Measurements from ENCODE around the gene FBXO21. TPM values are rescaled to one million over a fixed set of nuclear protein-coding genes. Genes with fewer than 3 reads are reported as not detected.
"Not testable (repeated sequence)": the region's sequence is repeated elsewhere in the genome, so short reads cannot be mapped to it uniquely, and the experiment has no call there.

The FBXO21 gene
- total RNA-seq, 2 experiments from 2014 or later: 25.2 to 25.9 TPM

DNA sequence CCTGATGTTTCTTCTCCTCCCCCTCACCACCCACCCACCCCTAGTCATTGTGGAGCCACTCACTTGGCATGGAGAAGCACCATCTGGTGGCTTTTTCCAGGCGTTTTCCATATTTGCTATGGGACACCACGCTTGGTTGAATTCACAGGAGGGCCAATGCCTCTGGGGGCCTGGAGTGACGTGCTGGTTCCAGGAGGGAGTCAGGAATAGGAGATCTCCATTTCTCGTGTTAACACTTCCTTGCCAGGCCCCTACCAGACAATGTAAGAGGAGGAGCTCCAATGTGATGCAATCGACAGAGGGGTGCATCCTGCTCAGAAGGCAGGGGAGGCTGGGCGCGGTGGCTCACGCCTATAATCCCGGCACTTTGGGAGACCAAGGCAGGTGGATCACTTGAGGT lies 69.5 kb downstream of the FBXO21 start:
- H3K4me3 Mint-ChIP-seq: no peak overlapping the region

DNA sequence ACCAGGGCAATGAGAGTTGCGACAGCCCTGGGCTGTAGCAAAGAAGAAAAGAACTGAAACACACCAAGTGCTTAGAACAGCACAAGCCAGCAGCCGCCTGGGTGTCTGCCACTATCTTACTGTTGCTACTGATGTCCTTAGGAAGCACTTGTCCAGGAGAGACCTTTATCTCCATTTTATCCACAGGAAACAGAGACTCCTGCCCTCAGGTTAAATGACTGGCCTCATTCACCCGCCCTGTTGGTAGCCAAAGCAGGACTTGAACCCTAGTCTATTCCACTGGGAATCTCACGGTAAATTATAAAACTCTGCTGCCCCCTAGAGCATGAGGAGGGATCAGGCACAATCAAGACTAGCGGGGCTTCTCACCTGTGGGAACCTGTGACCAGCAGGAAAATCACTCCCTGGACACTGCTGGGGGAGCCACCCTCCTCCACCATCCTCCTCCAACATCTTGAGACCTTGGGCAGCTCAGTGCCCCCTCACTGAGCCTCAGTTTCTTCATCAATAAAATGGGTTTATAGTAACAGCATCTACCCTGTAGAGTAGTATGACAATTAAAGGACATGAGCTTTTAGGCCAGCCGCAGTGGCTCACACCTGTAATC lies 70.6 kb downstream of the FBXO21 start:
- Mint-ChIP-seq H3K27me3 (no peaks in the 10 kb centered on the region), H3K36me3 (ENCODE audit: low read depth) (no peaks in the 10 kb centered on the region), H3K4me3 (no peak overlapping the region), H3K27ac (no peak overlapping the region), H3K9me3 (no peaks in the 10 kb centered on the region), H3K4me1 (no peaks in the 10 kb centered on the region)
- peak; percentile 45 for DNase-seq
- POLR2A ChIA-PET: no interaction called here
- CTCF ChIA-PET: interaction anchor here (0.7 to 1.6 kb wide), 11 partner anchors 8 to 128 kb away, joined by 3 to 6 read pairs (median 3); partner anchors contain the start of gene TESC

More for the DNA sequence above, 69.5 kb downstream of the FBXO21 start:
- Mint-ChIP-seq H3K27ac (no peak overlapping the region), H3K27me3 (no peaks in the 10 kb centered on the region), H3K4me1 (no peaks in the 10 kb centered on the region), H3K36me3 (ENCODE audit: low read depth) (no peaks in the 10 kb centered on the region), H3K9me3 (no peaks in the 10 kb centered on the region)
- ChIA-PET POLR2A (no interaction called here), CTCF (interaction anchor here (0.6 to 1.6 kb wide), 10 partner anchors 9 to 1153 kb away, joined by 3 to 6 read pairs (median 4); partner anchors contain the start of gene TESC)
- no peak for DNase-seq

DNA sequence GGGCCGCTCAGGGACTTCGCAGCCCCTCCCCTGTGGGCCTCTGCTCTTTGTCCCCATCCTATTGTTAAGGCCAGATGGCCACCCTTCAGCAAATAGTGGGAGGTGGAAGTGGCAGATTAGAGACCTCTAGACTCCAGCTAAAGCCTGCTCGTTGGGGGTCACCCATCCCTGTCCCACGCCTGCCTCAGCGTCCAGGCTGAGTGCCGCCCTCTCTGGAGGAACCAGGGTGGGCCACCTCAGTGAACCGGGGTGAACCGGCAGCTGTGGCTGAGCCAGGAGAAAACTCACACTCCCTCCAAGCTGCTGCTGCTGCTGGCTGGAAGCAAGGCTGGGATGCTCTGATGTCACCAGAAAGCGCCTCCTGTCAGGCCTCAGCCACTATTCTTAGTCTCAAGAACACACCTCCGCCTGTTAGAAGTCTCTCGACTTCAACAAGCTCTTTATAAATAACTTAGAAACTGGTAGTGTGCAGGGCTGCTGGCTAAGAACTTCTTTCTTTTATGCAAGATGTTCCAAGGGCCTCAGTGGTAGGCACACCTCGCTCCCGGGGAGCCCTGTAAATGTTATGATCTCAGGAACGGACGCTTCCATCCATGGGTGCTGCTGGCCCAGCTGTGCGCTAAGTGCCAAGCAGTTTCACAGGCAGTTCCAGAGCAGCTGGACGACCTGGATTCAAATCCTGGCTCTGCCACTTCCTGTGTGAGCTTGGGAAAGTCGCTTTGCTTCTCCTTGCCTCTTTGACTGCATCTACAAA lies 71.3 kb downstream of the FBXO21 start:
- no peak overlapping the region for H3K4me3 Mint-ChIP-seq
- no peak overlapping the region for H3K27ac Mint-ChIP-seq
- H3K27me3 Mint-ChIP-seq: no peaks in the 10 kb centered on the region
- CTCF ChIA-PET: interaction anchor here (0.7 to 1.4 kb wide), 4 partner anchors 8 to 138 kb away, joined by 3 to 5 read pairs (median 3); no protein-coding TSS in a partner anchor
- H3K4me1 Mint-ChIP-seq: no peaks in the 10 kb centered on the region
- DNase-seq: no peak
- no peaks in the 10 kb centered on the region for H3K36me3 Mint-ChIP-seq (ENCODE audit: low read depth)
- POLR2A ChIA-PET: no interaction called here
- no peaks in the 10 kb centered on the region for H3K9me3 Mint-ChIP-seq

DNA sequence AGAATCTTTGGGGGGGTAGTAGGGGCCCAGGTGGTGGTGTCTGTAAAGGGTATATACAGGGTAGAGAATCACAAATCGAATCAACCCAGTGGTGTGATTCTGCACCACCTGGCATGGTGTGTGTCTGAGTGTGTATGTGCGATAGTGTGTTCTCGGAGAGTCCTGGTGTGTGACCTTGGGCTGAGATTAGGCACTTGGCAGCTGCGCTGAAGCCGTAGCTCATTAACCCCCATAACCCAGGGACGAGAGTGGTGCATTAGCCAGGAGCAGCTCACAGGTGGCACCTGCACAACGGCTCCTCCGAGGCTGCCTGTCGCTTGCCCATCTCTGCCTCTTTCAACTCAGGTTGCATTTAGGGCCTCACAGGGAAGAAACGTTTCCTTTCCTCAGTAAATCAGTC lies 75.5 kb downstream of the FBXO21 start:
- Mint-ChIP-seq H3K4me1 (no peaks in the 10 kb centered on the region), H3K27ac (no peak overlapping the region), H3K9me3 (no peaks in the 10 kb centered on the region), H3K4me3 (no peak overlapping the region), H3K27me3 (peaks cover 3% of the 10 kb centered on the region), H3K36me3 (ENCODE audit: low read depth) (no peaks in the 10 kb centered on the region)
- CTCF ChIA-PET: interaction anchor here (0.7 to 1.1 kb wide), 3 partner anchors 8 to 88 kb away, joined by 3 read pairs; no protein-coding TSS in a partner anchor
- DNase-seq: no peak
- POLR2A ChIA-PET: no interaction called here

DNA sequence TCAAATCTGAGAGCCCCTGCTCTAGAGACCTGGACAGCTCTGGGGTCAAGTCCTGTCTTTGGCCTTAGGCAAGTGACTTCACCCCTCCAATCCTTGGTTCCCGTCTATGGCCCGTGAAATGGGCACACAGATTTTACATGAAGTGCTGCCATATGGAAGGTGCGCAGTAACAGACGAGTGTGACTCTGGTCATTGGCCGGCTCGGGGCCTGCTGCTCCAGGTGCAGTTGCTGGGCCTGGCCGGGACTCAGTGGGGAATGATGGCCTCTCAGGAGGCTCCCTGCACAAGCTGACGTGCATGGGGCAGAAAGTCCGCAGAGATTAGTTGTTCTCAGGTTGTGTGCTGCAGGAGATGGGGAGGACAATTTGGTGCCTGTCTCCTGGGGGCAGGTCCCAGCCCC lies 77.0 kb downstream of the FBXO21 start:
- H3K4me3 Mint-ChIP-seq: no peak overlapping the region
- no peaks in the 10 kb centered on the region for H3K9me3 Mint-ChIP-seq
- peaks cover 3% of the 10 kb centered on the region for H3K27me3 Mint-ChIP-seq
- H3K27ac Mint-ChIP-seq: no peak overlapping the region
- ChIA-PET POLR2A (no interaction called here), CTCF (no interaction called here)
- DNase-seq: no peak
- H3K36me3 Mint-ChIP-seq (ENCODE audit: low read depth): no peaks in the 10 kb centered on the region
- no peaks in the 10 kb centered on the region for H3K4me1 Mint-ChIP-seq

DNA sequence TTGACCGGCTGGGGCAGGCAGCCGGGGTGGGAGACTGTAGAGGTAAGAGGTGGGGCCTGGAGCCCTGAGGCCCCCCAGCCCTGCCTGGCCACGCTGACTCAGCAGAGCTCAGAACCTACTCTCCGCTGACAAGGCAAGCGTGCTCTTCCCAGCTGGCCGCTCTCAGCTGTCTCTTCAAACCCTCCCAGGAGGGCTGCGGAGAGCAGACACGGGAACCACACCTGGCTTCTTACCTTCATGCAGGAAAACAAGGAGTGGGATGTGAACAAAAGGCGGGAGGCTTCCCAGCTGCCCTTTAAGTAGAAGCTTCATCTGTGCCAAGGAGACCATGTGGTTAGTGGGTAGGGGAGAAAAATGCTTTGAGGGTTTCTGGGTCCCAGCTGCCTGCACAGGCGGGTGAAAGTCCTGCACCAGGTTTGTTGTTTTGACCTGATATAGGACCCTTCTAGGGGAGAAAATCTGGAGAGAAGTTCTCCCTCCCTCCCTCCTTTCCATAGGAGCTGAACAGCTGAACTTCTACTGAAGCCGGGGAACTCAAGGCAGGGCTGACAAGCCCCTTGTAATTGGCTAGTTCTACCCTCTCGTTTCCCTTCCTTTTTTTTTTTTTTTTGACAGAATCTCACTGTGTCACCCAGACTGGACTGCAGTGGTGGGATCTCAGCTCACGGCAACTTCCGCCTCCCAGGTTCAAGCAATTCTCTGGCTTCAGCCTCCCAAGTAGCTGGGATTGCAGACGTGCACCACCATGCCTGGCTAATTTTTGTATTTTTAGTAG lies 78.3 kb downstream of the FBXO21 start:
- H3K27ac Mint-ChIP-seq: no peak overlapping the region
- H3K9me3 Mint-ChIP-seq: no peaks in the 10 kb centered on the region
- ChIA-PET POLR2A (no interaction called here), CTCF (interaction anchor here (0.6 to 2.0 kb wide), 7 partner anchors 8 to 132 kb away, joined by 3 to 5 read pairs (median 4); no protein-coding TSS in a partner anchor)
- H3K4me1 Mint-ChIP-seq: no peaks in the 10 kb centered on the region
- no peak overlapping the region for H3K4me3 Mint-ChIP-seq
- H3K27me3 Mint-ChIP-seq: peaks cover 7% of the 10 kb centered on the region
- no peak for DNase-seq
- no peaks in the 10 kb centered on the region for H3K36me3 Mint-ChIP-seq (ENCODE audit: low read depth)

DNA sequence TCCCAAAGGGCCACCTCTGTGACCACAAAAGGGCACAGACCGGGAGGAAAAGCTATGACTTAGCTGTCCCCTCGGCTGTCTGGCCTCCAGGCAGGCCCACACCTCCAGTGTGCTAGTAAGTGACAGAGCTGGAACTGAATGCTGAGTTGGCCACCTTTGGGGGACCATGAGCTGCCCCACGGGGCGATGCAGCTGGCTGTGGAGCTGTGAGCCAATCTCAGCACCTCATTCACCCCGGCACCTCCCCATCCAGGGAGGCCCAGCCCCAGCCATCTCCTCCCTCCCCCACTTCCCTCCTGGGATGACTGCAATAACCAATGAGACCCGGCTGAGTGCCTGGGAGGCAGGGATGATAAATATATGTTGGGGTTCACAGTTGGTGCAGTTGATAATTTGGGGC lies 78.9 kb downstream of the FBXO21 start:
- Mint-ChIP-seq H3K4me1 (no peaks in the 10 kb centered on the region), H3K9me3 (no peaks in the 10 kb centered on the region), H3K4me3 (no peak overlapping the region), H3K36me3 (ENCODE audit: low read depth) (no peaks in the 10 kb centered on the region), H3K27ac (no peak overlapping the region), H3K27me3 (peaks cover 7% of the 10 kb centered on the region)
- DNase-seq: no peak
- ChIA-PET POLR2A (no interaction called here), CTCF (interaction anchor here (0.6 to 2.0 kb wide), 6 partner anchors 9 to 87 kb away, joined by 3 to 5 read pairs (median 4); no protein-coding TSS in a partner anchor)

DNA sequence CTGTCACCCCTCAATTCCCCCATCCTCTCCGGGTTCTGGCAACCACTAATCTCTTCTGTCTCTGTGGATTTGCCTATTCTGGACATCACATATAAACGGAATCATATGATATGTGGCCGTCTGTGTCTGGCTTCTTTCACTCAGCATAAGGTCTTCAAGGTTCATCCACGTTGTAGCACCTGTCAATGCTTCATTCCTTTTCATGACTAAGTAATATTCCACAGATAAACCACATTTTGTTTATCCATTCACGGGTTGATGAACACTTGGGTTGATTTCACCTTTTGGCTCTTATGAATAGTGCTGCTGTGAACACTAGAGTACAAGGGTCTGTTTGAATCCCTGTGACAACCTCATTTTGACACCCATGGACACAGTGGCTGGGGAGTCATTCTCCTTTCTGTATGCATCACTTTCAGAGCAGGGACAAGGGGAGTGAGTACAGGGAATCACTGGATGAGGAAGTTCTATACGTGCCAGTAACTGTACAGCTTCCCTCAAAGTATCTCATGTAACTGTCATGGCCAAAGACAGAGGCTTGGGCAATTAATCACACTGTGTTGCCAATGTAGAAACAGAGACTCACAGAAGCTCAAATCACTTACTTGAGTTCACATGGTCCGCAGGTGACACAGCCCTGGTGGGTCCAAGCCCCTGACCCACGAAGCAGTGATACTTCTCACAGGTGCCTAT lies 80.2 kb downstream of the FBXO21 start:
- Mint-ChIP-seq H3K36me3 (ENCODE audit: low read depth) (no peaks in the 10 kb centered on the region), H3K4me1 (peaks cover 9% of the 10 kb centered on the region), H3K27ac (no peak overlapping the region), H3K4me3 (no peak overlapping the region), H3K9me3 (no peaks in the 10 kb centered on the region), H3K27me3 (peaks cover 13% of the 10 kb centered on the region)
- DNase-seq: no peak
- POLR2A ChIA-PET: no interaction called here
- CTCF ChIA-PET: interaction anchor here (0.6 to 1.7 kb wide), 4 partner anchors 9 to 198 kb away, joined by 3 to 4 read pairs (median 3); no protein-coding TSS in a partner anchor

DNA sequence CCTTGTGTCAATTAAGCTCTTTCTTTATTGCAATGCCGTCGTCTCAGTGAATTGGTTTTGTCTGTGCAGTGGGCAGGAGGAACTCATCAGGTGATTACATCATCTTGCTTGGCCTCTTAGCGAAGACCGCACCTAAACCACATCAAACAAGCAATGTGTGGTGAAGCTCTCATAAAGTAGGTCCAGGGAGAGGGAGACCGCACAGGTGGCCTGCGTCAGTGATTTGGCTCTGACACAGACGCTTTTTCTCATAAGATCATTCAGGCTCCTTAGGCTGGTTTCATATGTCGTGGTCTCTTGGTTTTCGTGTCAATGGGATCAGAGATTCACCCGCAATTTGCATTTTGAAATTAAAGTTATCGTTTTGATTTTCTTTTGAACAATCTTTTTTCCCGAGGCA lies 84.4 kb downstream of the FBXO21 start:
- Mint-ChIP-seq H3K4me3 (no peak overlapping the region), H3K4me1 (peaks cover 9% of the 10 kb centered on the region), H3K27me3 (peaks cover 29% of the 10 kb centered on the region), H3K9me3 (no peaks in the 10 kb centered on the region), H3K36me3 (ENCODE audit: low read depth) (no peaks in the 10 kb centered on the region), H3K27ac (no peak overlapping the region)
- CTCF ChIA-PET: interaction anchor here (0.6 to 1.1 kb wide), 4 partner anchors 13 to 66 kb away, joined by 3 to 5 read pairs (median 4); no protein-coding TSS in a partner anchor
- DNase-seq: peak; percentile 20
- POLR2A ChIA-PET: no interaction called here

DNA sequence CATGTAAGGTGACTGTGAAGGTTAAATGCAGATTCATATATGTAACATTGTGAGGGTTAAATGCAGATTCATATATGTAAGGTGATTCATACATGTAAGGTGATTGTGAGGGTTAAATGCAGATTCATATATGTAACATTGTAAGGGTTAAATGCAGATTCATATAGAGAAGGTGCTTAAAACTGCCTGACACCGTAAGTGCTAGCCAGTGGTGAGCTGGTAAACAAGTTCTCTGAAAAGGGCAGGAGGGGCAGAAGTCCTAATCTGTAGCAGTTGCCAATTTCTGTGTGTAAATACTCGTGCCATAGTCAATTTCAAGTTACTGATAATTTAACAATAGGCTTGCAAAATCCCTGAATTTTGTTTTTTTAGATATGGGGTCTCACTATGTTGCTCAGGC lies 86.3 kb downstream of the FBXO21 start:
- peaks cover 39% of the 10 kb centered on the region for H3K27me3 Mint-ChIP-seq
- CTCF ChIA-PET: interaction anchor here (0.9 kb wide), 1 partner anchor 411 kb away, joined by 3 read pairs; no protein-coding TSS in a partner anchor
- H3K36me3 Mint-ChIP-seq (ENCODE audit: low read depth): not testable (repeated sequence)

DNA sequence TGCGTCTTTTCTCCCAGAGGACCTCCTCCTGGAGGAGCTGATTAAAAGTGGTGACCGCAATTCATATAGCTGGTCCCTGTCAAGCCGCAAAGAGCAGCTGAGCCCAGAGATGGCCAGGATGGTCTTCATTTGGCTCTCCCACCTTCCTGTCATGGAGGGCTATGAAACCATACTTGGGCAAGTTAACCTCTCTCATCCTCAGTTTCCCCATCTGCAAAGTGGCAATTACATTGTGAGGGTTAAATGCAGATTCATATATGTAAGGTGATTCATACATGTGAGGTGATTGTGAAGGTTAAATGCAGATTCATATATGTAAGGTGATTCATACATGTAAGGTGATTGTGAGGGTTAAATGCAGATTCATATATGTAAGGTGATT lies 87.5 kb downstream of the FBXO21 start:
- H3K4me3 Mint-ChIP-seq: no peak overlapping the region
- peaks cover 18% of the 10 kb centered on the region for H3K4me1 Mint-ChIP-seq
- no peaks in the 10 kb centered on the region for H3K9me3 Mint-ChIP-seq
- POLR2A ChIA-PET: no interaction called here
- H3K27ac Mint-ChIP-seq: no peak overlapping the region
- no peaks in the 10 kb centered on the region for H3K36me3 Mint-ChIP-seq (ENCODE audit: low read depth)
- no peak for DNase-seq
- CTCF ChIA-PET: interaction anchor here (0.7 to 1.2 kb wide), 3 partner anchors 26 to 77 kb away, joined by 3 to 4 read pairs (median 3); no protein-coding TSS in a partner anchor
- peaks cover 40% of the 10 kb centered on the region for H3K27me3 Mint-ChIP-seq

More for the DNA sequence above, 86.3 kb downstream of the FBXO21 start:
- DNase-seq, H3K4me3 Mint-ChIP-seq, H3K9me3 Mint-ChIP-seq, POLR2A ChIA-PET, H3K27ac Mint-ChIP-seq: not testable (repeated sequence)
- peaks cover 15% of the 10 kb centered on the region for H3K4me1 Mint-ChIP-seq
